NCI-H748 (cell line): ENCODE results near the gene SATB1.

Source experiments
- DNase-seq: peaks from one replicate; lab custom pipeline; 2025; ENCODE audit not compliant: unreplicated experiment; lab: John Stamatoyannopoulos, UW

The SATB1 gene

GRCh38 chr3:18355832-18356231 is 69.3 kb downstream of the SATB1 start:
- no peak for DNase-seq

GRCh38 chr3:18354701-18355100 is 70.4 kb downstream of the SATB1 start:
- no peak for DNase-seq

- DNase-seq: peak; percentile 94
These were observed 73.1 kb downstream of the SATB1 start for GRCh38 chr3:18351823-18352744.

- DNase-seq: no peak
These were observed 74.0 kb downstream of the SATB1 start for GRCh38 chr3:18351069-18351628.

DNA sequence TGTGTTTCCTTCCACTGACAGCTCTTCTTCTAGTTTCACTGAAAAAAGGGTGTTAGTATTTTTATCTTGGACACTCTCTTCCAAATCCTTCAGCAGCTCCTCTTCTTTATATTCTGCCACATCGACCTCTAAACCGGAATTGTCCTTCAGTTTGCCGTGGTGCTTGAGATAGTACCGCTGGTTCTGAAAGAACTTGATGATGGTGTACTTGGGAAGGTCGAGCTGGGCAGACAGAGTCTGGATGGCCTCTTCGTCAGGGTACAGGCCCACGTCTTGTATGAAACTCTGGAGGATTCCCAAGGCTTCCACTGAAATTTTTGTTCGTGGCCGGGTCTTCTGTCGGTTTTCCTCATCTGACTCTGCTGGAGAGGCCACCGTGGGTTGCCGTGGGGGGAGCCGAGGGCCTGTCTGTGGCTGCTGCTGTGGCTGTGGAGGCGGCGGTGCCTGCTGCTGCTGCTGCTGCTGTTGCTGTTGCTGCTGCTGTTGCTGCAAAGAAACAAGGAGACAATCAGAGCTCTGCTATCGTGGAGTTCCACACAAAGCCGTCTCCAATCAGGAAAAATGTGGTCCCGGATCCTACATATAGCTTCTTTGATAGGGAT is 75.8 kb downstream of the SATB1 start:
- no peak for DNase-seq

- no peak for DNase-seq
These were observed 79.0 kb downstream of the SATB1 start for GRCh38 chr3:18346097-18346496.

- no peak for DNase-seq
These were observed 80.1 kb downstream of the SATB1 start for GRCh38 chr3:18345015-18345367.

DNA sequence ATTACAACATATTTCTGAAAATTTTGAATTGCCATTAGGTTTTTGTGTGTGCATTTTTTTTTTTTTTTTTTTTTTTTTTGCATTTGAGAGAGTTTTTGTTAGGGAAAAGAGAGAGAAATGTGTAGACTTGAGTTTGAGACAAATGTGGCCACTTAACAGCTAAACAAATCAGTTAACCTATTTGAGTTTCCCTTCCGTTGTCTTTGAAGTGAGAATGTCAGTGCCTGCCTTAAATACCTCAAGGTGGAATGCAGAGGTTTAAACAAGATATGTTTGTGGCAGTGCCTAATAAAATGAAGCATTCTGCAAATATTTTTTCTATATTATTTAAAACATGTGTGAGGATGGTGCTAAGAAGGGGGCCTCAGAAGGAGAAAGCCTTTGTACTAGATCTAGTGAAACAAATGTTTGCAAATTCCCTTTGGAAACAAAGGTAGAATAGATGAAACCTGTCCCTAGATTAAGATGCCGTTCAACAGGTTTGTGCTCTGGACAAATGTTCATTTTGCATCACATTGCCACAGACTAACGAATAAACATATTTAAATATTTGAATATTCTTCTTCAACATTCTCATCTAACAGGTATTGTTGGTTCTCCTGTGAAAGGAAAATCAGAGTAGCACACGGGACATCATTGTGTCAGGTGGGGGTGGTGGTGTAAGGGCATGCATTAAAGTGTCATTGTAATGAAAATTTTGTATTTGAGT is 80.7 kb downstream of the SATB1 start:
- DNase-seq: no peak

DNA sequence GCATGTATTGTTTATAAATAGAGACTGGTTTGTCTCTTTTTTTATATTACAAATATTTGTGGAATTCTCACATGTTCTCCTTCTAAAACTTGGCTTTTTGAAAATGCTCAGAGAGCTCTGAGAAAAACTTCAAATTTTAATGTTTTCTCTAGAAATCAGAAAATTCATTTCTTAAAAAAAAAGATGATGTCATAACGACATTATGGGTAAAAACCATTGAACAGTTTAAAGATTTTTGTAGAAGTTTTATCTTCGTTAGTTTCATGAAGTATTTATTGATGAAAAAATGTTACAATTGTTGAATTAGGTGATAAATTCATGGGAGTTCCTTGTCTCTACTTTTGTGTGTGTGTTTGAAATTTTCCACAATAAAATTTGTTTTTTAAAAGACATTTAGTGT is 81.3 kb downstream of the SATB1 start:
- no peak for DNase-seq

DNA sequence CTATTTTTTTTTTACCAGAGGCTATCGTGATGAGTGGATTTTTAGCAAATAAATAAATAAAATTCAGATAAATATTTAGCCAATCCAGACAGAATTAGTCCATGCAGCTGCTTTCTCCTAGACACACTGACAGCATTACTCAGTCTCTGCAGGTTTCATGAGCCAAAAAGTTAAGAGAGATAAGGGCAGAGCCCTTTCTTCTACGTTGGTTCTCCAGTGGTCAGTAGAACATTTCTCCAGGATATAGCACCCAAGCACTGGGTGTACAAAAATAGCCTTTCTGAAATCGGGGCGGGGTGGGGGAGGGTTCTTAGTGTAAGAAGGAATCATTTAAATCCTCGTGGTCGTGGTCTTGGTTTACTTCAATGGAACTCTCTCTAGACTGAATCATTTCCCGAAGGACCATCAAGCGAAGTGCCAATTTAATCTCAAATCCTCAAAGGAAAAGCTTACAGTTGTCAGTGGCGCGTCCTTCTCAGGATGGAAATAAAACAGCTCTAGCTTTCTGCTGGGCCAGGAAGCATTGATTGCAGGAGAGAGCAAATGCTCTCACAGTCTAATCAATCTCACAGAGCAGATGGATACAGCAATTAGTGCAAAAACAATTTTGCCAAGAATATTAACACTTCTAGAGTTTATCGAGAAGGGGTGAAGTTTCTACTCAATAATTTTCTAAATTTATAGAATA is 86.2 kb downstream of the SATB1 start:
- DNase-seq: no peak

- no peak for DNase-seq
These were observed 87.9 kb downstream of the SATB1 start for GRCh38 chr3:18337231-18337630.

DNA sequence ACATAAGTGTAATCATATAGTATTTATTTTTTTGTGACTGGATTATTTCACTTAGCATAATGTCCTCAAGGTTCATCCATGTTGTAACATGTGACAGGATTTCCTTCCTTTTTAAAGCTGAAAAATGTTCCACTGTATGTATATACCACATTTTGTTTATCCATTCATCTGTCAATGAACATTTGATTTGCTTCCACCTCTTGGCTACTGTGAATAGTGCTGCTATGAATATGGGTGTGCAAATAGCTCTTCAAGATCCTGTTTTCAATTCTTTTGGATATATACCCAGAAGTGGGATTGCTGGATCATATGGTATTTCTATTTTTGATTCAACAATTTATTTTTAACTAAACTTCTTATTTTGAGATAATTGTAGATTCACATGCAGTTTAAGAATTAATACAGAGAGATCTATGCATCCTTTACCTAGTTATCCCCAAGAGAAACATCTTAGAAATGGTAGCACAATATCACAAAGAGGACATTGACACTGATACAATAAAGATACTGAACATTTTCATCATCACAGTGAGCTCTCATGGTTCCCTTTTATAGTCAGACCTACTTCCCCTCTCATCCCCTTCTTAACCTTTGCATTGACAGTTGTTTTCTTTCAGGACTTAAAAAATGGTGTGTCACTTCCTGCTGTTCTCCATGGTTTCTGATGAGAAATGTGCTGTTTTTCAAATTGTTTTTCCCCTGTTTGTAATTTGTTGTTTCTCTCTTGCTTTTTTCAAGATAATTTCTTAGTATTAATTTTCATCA is 90.1 kb downstream of the SATB1 start:
- DNase-seq: peak; percentile 1

- DNase-seq: peak; percentile 70
These were observed 94.2 kb downstream of the SATB1 start for GRCh38 chr3:18330772-18331441.

DNA sequence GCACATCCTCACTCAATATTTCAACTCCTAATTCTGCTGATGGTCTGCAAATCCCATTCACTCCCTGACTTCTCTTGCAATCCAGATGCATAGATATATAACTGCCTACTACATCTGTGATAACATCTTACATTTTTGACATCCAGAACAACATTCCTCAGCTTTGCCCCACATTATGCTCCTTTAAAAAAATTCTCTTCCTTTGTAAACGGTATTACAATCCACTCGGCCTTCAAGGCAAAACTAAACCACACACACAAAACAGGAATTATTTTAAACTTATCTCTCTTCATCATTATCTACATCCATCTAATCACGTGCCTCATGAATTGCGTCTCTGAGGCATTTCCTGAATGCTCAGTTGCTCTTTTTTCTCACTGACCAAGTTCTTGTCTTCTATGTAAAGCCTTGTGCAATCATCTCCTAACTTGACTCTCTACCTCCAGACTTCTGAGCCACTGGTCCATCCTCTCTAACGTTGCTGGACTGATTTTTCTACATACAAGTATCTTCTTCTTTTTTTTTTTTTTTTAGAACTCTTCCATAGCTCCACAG is 117.0 kb downstream of the SATB1 start:
- no peak for DNase-seq

GRCh38 chr3:18307529-18307928 is 117.6 kb downstream of the SATB1 start:
- DNase-seq: peak; percentile 4

DNA sequence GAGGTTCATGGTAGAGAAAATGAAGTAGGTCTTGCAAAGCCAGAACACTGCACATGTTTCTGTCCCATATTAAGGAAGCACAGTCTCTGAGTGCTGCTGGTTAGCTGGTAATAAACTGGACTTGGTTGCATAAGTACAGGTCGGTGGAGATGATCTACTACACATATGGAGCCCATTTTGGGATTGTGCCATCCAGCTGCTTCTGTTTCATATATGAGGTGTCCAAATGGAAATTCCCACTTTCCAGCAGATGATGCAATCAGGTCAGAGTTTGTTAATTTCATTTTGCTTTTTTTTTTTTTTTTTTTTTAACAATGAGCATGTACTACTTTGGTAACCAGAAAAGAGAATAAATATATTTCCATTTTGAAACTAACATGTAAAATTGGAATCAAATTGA is 122.6 kb downstream of the SATB1 start:
- DNase-seq: no peak

- no peak for DNase-seq
These were observed 123.4 kb downstream of the SATB1 start for GRCh38 chr3:18301781-18302180.

GRCh38 chr3:18300916-18301315 is 124.2 kb downstream of the SATB1 start:
- DNase-seq: no peak

DNA sequence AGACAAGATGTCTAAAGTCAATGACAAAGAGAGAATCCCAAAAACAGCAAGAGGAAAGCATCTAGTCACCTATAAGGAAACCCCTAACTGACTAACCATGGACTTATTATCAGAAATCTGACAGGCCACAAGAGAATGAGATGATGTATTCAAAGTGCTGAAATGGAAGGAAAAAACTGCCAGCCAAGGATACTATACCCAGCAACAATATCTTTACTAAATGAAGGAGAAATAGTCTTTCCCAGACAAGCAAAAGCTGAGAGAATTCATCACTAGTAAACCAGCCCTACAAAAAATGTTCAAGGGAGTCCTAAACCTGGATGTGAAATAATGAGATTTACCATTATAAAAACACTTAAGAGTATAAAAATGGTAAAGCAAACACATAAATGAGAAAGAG is 128.0 kb downstream of the SATB1 start:
- DNase-seq: no peak
